HG03521 (cell line): ENCODE data around the gene NCAPD3.
"Not testable (repeated sequence)": the region's sequence is repeated elsewhere in the genome, so short reads cannot be mapped to it uniquely, and the experiment has no call there.

Experiments used
- ATAC-seq: cut with Tn5 transposase; IDR thresholded peaks from one replicate; pipeline ENCODE4 v1.9.1; 2021; ENCODE audit warnings: mild to moderate bottlenecking, moderate library complexity; ENCODE audit not compliant: unreplicated experiment

NCAPD3 gene, protein sequence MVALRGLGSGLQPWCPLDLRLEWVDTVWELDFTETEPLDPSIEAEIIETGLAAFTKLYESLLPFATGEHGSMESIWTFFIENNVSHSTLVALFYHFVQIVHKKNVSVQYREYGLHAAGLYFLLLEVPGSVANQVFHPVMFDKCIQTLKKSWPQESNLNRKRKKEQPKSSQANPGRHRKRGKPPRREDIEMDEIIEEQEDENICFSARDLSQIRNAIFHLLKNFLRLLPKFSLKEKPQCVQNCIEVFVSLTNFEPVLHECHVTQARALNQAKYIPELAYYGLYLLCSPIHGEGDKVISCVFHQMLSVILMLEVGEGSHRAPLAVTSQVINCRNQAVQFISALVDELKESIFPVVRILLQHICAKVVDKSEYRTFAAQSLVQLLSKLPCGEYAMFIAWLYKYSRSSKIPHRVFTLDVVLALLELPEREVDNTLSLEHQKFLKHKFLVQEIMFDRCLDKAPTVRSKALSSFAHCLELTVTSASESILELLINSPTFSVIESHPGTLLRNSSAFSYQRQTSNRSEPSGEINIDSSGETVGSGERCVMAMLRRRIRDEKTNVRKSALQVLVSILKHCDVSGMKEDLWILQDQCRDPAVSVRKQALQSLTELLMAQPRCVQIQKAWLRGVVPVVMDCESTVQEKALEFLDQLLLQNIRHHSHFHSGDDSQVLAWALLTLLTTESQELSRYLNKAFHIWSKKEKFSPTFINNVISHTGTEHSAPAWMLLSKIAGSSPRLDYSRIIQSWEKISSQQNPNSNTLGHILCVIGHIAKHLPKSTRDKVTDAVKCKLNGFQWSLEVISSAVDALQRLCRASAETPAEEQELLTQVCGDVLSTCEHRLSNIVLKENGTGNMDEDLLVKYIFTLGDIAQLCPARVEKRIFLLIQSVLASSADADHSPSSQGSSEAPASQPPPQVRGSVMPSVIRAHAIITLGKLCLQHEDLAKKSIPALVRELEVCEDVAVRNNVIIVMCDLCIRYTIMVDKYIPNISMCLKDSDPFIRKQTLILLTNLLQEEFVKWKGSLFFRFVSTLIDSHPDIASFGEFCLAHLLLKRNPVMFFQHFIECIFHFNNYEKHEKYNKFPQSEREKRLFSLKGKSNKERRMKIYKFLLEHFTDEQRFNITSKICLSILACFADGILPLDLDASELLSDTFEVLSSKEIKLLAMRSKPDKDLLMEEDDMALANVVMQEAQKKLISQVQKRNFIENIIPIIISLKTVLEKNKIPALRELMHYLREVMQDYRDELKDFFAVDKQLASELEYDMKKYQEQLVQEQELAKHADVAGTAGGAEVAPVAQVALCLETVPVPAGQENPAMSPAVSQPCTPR (N-terminal part only)

GRCh38 chr11:134223836-134224709 lies at the start of gene NCAPD3, which contains the start of gene VPS26B:
NCAPD3 (minus strand) TSS chr11:134223967; CDS start chr11:134223926, 41 bp downstream.
VPS26B (plus strand) TSS chr11:134224671; CDS start chr11:134225123, 452 bp downstream.
- ATAC-seq = peak; percentile 73

DNA sequence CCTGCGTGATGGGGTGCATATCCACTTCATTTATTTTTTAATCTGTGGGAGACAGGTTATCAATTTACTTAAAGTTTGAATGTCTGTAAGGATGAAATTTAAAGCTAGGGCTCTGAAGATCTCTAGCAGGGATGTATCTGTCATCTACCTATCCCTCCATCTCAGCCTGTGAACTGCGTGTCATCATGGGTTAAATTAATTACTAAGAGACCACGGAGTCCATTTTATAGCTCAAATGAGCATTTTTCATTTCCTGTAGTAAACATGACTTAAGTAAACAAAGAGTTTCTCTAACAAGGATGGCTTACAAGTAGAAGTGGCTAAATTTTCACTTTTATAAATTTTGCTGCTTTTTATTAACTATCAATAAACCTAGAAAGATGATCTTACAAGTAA lies 49.5 kb upstream of the NCAPD3 start:
- no peak for ATAC-seq

GRCh38 chr11:134272381-134273316 lies 48.9 kb upstream of the NCAPD3 start:
- no peak for ATAC-seq

- no peak for ATAC-seq
Observed at GRCh38 chr11:134271978-134272377, 48.2 kb upstream of the NCAPD3 start.

- no peak for ATAC-seq
Observed at GRCh38 chr11:134270250-134270714, 46.5 kb upstream of the NCAPD3 start.

DNA sequence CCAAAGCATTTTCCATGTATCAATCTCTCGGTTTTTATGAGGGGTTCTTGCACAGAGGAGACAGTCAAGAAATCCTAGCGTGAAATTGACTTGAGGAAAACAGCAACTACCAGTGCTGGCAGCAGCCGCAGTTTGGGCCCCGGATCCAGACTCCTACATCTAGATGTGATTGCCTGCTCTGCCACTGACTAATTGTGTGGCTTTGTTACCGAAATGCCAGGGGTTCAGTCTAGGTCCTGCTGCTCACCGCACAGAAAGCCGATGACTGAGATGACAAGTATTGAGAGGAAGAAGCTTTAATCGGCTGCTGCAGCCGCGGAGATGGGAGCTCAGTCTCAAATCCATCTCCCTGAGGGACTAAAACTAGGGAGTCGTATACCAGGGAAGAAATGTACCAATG lies 44.2 kb upstream of the NCAPD3 start:
- no peak for ATAC-seq

DNA sequence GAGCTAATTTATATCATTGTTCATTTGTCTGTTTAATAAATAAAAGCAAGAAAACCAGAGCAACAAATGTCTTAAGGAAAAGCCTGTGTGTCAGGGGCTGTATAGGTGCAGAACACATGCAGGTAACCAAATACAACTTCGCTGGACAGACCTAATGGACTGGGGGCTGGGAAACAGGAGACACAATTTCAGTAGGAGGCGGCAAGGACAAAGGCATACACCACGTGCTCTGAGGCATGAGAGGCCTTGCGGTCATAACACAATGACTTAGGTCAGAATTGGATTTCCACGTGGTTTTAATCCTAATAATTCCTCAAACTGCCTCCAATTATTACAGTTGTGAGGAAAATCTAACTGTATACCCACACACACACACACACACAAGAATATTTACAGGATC lies 43.7 kb upstream of the NCAPD3 start:
- ATAC-seq = no peak

DNA sequence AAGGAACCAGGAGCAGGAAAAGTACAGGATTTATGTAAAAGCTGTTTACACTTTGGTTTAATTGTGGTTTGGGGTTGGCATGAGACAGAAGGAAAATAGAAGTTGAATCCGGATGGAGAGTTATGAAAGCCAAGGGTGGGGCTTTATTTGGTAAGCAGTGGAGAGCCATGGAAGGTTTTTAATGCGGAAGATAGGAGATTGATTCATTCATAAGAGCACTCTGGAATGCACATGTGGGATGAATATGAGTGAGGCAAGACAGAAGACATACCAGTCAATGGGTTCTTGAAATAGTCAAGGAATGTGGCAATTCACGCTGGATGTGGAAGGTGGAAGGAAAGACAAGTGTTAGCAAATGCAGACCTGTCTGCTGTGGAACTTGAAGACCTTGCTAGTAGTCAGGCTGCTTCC lies 43.1 kb upstream of the NCAPD3 start:
- ATAC-seq = no peak

- no peak for ATAC-seq
Observed at GRCh38 chr11:134266440-134266839, 42.7 kb upstream of the NCAPD3 start.

DNA sequence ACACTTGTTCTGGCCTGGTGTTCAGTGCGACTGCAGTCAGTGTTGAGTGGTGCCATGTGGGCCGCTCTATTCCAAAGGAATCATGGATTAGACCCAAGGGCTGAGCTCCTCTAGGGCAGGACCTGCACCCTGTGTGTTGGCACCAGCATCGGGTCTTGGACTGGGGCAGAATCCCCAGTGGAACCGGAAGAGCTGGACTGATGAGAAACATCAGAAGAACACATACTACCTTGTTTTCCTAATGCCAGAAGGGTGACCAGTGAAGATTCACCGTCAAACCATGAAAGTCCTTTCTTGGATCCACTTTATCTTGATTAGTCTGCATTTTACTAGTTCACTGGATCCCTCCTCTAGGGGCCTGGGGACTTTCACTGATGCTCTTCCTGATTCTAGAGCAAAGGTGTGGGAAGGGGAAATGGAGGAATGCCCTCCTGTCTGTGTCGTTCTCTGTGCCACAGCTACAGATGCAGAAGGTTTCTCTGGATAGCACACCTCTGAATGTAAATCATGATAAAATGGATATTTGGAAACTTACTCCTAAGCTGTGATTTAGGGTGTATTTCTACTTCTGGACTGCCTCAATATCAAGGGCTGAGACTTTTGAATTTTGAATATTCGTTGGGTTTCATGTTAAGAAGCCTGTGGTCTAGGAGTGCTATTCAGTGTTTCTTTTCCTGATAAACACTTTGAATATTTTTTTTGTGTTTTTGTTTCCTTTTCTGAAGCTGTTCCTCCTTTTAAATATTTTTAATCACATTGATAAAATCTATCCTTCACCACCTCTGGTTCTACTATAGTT lies 41.4 kb upstream of the NCAPD3 start:
- ATAC-seq = no peak

DNA sequence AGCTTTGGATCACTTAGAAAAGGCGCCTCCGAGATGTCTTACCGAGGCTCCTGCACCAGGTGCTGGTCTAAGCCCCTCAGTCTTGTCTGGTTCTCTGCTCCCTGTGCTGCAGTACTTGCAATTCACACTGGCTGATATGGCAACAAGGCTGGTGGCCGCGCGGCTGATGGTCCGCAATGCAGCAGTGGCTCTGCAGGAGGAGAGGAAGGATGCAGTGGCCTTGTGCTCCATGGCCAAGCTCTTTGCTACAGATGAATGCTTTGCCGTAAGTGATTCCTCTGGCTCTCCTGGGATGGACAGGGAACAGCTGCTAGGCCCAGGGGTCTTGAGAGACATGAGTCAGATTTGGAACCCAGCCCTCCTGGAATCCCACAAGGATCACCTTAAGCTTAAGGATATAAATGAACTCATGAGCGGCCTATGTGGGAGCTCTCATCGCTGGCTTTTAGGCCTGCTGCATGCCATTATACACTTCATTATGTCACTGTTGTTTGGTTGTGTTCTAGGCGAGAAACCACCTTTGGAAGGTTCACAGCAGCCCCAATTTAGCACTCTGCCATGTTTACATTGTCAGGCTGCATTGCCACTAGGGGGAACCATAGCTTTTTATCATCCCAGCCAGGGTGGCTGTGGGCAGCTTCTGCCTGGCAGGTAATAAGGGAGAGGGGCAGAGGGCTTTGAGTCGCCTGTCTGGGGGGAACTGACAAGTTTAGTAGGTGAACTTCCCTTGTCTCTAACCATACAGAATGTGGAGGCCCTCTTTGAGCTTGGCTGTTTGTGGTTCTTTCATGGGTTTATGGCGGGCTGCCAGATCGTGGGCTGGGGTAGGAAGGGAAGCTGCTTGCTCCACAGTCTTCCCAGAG lies 38.1 kb upstream of the NCAPD3 start:
- no peak for ATAC-seq

DNA sequence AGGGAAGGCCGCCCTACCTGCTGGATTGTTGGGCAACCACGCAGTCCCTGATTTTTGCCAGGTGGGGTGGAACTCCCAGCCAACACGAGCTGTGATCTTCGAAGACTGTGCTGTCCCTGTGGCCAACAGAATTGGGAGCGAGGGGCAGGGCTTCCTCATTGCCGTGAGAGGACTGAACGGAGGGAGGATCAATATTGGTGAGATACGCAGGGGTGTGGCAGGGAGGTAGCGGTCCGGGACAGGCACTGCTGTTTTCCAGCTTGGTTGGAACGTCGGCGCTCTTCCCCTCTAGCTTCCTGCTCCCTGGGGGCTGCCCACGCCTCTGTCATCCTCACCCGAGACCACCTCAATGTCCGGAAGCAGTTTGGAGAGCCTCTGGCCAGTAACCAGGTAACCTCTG lies 37.2 kb upstream of the NCAPD3 start:
- no peak for ATAC-seq

GRCh38 chr11:134260503-134260902 lies 36.7 kb upstream of the NCAPD3 start:
- ATAC-seq = no peak

DNA sequence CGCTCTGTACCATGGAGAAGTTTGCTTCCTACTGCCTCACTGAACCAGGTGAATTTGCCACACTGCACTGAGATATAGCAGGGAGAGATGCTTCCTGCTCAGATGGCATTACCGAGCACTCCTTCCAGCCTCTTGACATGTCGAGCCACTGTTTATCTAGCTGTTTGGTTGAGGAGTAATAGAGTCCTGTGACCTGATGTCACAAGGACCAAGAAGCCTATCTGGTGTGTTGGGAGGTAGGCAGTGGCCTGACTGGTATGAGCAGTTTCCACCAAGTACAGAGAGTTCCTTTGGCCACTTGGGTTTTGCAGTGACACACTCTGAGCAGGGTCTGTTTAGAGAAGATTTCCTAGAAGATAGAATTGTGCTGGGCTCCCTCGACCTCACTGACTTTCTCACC lies 34.8 kb upstream of the NCAPD3 start:
- no peak for ATAC-seq

GRCh38 chr11:134257101-134257500 lies 33.3 kb upstream of the NCAPD3 start:
- no peak for ATAC-seq

GRCh38 chr11:134255184-134255561 lies 31.4 kb upstream of the NCAPD3 start:
- ATAC-seq = not testable (repeated sequence)
